Endothelial cell of hepatic sinusoid (primary cell): ENCODE results near the gene ACY1.

ENCODE experiments used
- in situ Hi-C: cut with HindIII; loops from 2 replicates; pipeline ENCODE4 v1.10.0; 2017; ENCODE audit warnings: low sequenced_read_pairs

Gene ACY1

DNA sequence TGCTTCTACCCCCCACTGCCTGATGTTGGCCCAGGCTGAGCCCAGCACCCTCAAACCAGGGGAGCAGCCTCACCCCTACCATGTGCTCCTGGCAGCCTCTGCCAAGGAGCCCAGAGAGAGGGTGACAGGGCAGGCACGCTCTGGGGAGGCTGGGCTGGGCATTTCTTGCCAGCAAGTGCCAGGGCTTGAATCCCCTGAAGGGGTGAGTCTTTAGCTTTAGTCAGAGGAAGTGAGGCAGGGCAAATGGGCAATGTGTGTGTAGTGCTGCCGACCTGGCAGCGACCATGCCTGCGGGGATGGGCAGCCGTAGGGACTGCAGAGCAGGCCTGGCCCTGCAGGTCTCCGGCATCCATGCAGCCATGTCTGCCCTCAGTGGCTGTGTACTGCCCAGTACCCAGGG lies 54.9 kb downstream of the ACY1 start:
- in situ Hi-C loops: no loop called here
